OCI-LY3 (cell line): ENCODE results near the gene CLEC20A.
A peak's percentile ranks its signal among the peaks of the same experiment; 100 is the strongest.

ENCODE experiments used
- H2AFZ ChIP-seq: fragments of 200-600, 300-600 bp; shearing (Covaris generic); 2 replicates; pipeline ENCODE4 v1.6.0; 2014; ENCODE audit warnings: antibody characterized with exemption, low read depth, low read length
- H3K27ac ChIP-seq: fragments of 200-600, 300-600 bp; sonication (generic); 2 replicates; pipeline ENCODE4 v1.5.1; 2014; ENCODE audit warnings: mild to moderate bottlenecking, low read length, moderate library complexity, mixed read lengths
- H3K27me3 ChIP-seq: fragments of 200-600, 300-600 bp; sonication (generic); 2 replicates; pipeline ENCODE4 v1.6.1; 2014; ENCODE audit warnings: low read depth, low read length, mixed read lengths
- H3K36me3 ChIP-seq: fragments of 200-600, 300-600 bp; sonication (generic); replicated peaks from 2 replicates; pipeline ENCODE3; 2014; ENCODE audit warnings: low read depth, low read length, mixed read lengths
- H3K4me1 ChIP-seq: fragments of 300-600, 200-600 bp; sonication (generic); 2 replicates; pipeline ENCODE4 v1.6.1; 2014; ENCODE audit warnings: low read length, mixed read lengths
- H3K4me2 ChIP-seq: fragments of 200-600, 300-600 bp; sonication (generic); 2 replicates; pipeline ENCODE4 v1.6.1; 2014; ENCODE audit warnings: low read length, mixed read lengths
- H3K4me3 ChIP-seq: fragments of 300-600, 200-600 bp; sonication (generic); 2 replicates; pipeline ENCODE4 v1.5.1; 2014; ENCODE audit warnings: antibody characterized with exemption, mild to moderate bottlenecking, low read length, moderate library complexity
- H3K79me2 ChIP-seq: fragments of 300-600, 200-600 bp; shearing (Covaris generic); 2 replicates; pipeline ENCODE4 v1.6.1; 2014; ENCODE audit warnings: mild to moderate bottlenecking, low read length, mixed read lengths
- H3K9ac ChIP-seq: fragments of 300-600, 200-600 bp; shearing (Covaris generic); 2 replicates; pipeline ENCODE4 v1.6.0; 2014; ENCODE audit warnings: mild to moderate bottlenecking, low read length, moderate library complexity
- H3K9me3 ChIP-seq: fragments of 200-600, 300-600 bp; shearing (Covaris generic); 2 replicates; pipeline ENCODE4 v1.6.1; 2014; ENCODE audit warnings: low read length, mixed read lengths; ENCODE audit not compliant: insufficient read depth
- H4K20me1 ChIP-seq: fragments of 200-600, 300-600 bp; sonication (generic); 2 replicates; pipeline ENCODE4 v1.6.1; 2016; ENCODE audit warnings: low read length, mixed read lengths; ENCODE audit not compliant: insufficient read depth
- CTCF ChIP-seq: fragments of 200-600, 300-600 bp; sonication (generic); IDR thresholded peaks from 2 replicates; pipeline ENCODE4 v1.5.1; 2014; ENCODE audit warnings: antibody characterized with exemption, low read length, low read depth
- EZH2phosphoT487 ChIP-seq: fragments of 200-600 bp; shearing (Covaris generic); IDR thresholded peaks from 2 replicates; pipeline ENCODE4 v1.6.1; 2018; ENCODE audit warnings: antibody characterized with exemption, mixed run types, low read depth

CLEC20A gene

GRCh38 chr1:178442925-178443324 lies 53.8 kb downstream of the CLEC20A start:
- H3K79me2 ChIP-seq: no peaks in the 10 kb centered on the region
- no peak overlapping the region for H3K27ac ChIP-seq
- no peak overlapping the region for H2AFZ ChIP-seq
- H4K20me1 ChIP-seq: no peaks in the 10 kb centered on the region
- H3K4me3 ChIP-seq: no peak overlapping the region
- no peaks in the 10 kb centered on the region for H3K36me3 ChIP-seq
- no peaks in the 10 kb centered on the region for H3K4me1 ChIP-seq
- H3K4me2 ChIP-seq: no peak overlapping the region
- no peaks in the 10 kb centered on the region for H3K9me3 ChIP-seq
- H3K9ac ChIP-seq: no peak overlapping the region
- TF ChIP-seq CTCF (no peak), EZH2phosphoT487 (no peak)
- H3K27me3 ChIP-seq: no peaks in the 10 kb centered on the region

- Histone ChIP-seq H3K9ac (no peak overlapping the region), H2AFZ (no peak overlapping the region), H3K9me3 (no peaks in the 10 kb centered on the region), H3K4me1 (peaks cover 15% of the 10 kb centered on the region), H3K27me3 (no peaks in the 10 kb centered on the region), H4K20me1 (no peaks in the 10 kb centered on the region), H3K4me3 (no peak overlapping the region), H3K4me2 (no peak overlapping the region), H3K27ac (no peak overlapping the region), H3K36me3 (no peaks in the 10 kb centered on the region), H3K79me2 (no peaks in the 10 kb centered on the region)
- no peak for TF ChIP-seq EZH2phosphoT487
- no peak for TF ChIP-seq CTCF
Observed at GRCh38 chr1:178438432-178438831, 58.3 kb downstream of the CLEC20A start.

- no peaks in the 10 kb centered on the region for H4K20me1 ChIP-seq
- no peaks in the 10 kb centered on the region for H3K79me2 ChIP-seq
- H3K36me3 ChIP-seq: no peaks in the 10 kb centered on the region
- no peak overlapping the region for H3K9ac ChIP-seq
- no peaks in the 10 kb centered on the region for H3K9me3 ChIP-seq
- TF ChIP-seq EZH2phosphoT487 (no peak), CTCF (no peak)
- H3K4me1 ChIP-seq: peaks cover 21% of the 10 kb centered on the region
- no peak overlapping the region for H3K27ac ChIP-seq
- H3K4me3 ChIP-seq: no peak overlapping the region
- no peak overlapping the region for H2AFZ ChIP-seq
- H3K27me3 ChIP-seq: no peaks in the 10 kb centered on the region
- H3K4me2 ChIP-seq: no peak overlapping the region
Observed at GRCh38 chr1:178436899-178437298, 59.9 kb downstream of the CLEC20A start.

DNA sequence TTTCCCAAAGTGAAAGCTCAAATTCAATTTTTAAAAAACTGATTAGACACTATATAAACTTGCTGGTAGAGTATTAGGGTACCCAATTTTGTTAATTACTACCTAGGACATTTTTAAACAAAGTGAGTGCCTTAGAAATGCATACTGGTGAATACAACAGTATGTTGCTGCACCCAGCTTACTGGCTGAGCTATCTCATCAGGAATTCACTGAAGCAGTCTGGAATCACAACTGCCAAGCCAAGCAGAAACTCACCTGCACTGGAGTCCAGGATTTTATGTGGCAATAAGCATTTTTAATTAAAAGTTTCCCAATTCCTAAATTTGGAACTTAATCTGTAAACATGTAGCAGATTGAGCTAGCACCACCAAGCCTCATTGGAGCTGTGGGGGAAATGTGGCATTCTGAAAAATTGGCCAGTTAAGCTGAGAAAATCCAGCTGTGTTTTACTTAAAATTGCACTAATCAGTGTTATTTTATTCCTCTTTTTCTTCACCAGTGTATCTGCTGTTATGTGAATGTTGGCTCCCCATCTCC lies 61.8 kb downstream of the CLEC20A start:
- TF ChIP-seq CTCF: no peak
- TF ChIP-seq EZH2phosphoT487: no peak
- Histone ChIP-seq H3K4me2 (peak overlapping the region; percentile 36; the same call in 1 of the 2 replicates), H4K20me1 (no peaks in the 10 kb centered on the region), H3K27me3 (no peaks in the 10 kb centered on the region), H2AFZ (no peak overlapping the region), H3K79me2 (no peaks in the 10 kb centered on the region), H3K36me3 (no peaks in the 10 kb centered on the region), H3K27ac (no peak overlapping the region), H3K4me1 (peaks cover 22% of the 10 kb centered on the region), H3K9ac (no peak overlapping the region), H3K9me3 (no peaks in the 10 kb centered on the region), H3K4me3 (no peak overlapping the region)
